ENCODE measurements around the gene RAD51B.

- no peak for TF ChIP-seq ARNT (IDR thresholded peaks at IDR 0.05)
- TF ChIP-seq RBAK (CRISPR knock-in tag; IDR thresholded peaks at IDR 0.05) = no peak
- TF ChIP-seq ASH2L (IDR thresholded peaks at IDR 0.05; ENCODE audit: insufficient read length, low read depth, low read length) = no peak
- TF ChIP-seq SRSF9 (IDR thresholded peaks at IDR 0.05; ENCODE audit: borderline replicate concordance, insufficient read depth, low read depth, low read length, poor library complexity, severe bottlenecking) = no peak
- TF ChIP-seq ZNF280B (CRISPR knock-in tag; IDR thresholded peaks at IDR 0.05; ENCODE audit: borderline replicate concordance) = no peak
- no peak for TF ChIP-seq PATZ1 (CRISPR knock-in tag; IDR thresholded peaks at IDR 0.05)
- no peak for TF ChIP-seq RBM22 (optimal IDR thresholded peaks at IDR 0.05; ENCODE audit: low read length)
- no peak for TF ChIP-seq CTCF (CRISPR knock-in tag; IDR thresholded peaks at IDR 0.05)
- no peak for TF ChIP-seq GABPB1 (CRISPR knock-in tag; IDR thresholded peaks at IDR 0.05)
- no peak for TF ChIP-seq DBP (CRISPR knock-in tag; IDR thresholded peaks at IDR 0.05; ENCODE audit: not compliant biosample characterization)
- no peak for TF ChIP-seq FOXM1 (CRISPR knock-in tag; IDR thresholded peaks at IDR 0.05)
- TF ChIP-seq THRA (CRISPR knock-in tag; IDR thresholded peaks at IDR 0.05; ENCODE audit: borderline replicate concordance) = no peak
- TF ChIP-seq CEBPG (CRISPR knock-in tag; IDR thresholded peaks at IDR 0.05) = no peak
Observed at GRCh38 chr14:68135028-68135427, 315.4 kb downstream of the RAD51B start.

Data from HepG2 (cell line).